Spinal cord (tissue), 10 donors: ENCODE results near the gene PEX7. TPM values are rescaled to one million over a fixed set of nuclear protein-coding genes. Genes with fewer than 3 reads are reported as not detected.
"Not testable (repeated sequence)": the region's sequence is repeated elsewhere in the genome, so short reads cannot be mapped to it uniquely, and the experiment has no call there.

Experiments used
- DNase-seq, 6 donors: peaks; one replicate each; pipeline versions ENCODE4 v3.0.0 to v3.0.0-alpha.2; 2013 to 2015; ENCODE audit warnings: low spot score in 6 of 6, low read depth in 4 of 6
- H3K27ac ChIP-seq: one replicate; pipeline ENCODE4 v1.5.1; 2013; ENCODE audit warnings: low read depth, low read length, control low read depth
- H3K27me3 ChIP-seq: one replicate; pipeline ENCODE4 v1.6.1; 2013; ENCODE audit warnings: low read length; ENCODE audit not compliant: control insufficient read depth, insufficient read depth
- H3K36me3 ChIP-seq: one replicate; pipeline ENCODE4 v1.6.1; 2013; ENCODE audit warnings: low read length; ENCODE audit not compliant: control insufficient read depth, insufficient read depth
- H3K4me1 ChIP-seq: one replicate; pipeline ENCODE4 v1.6.1; 2013; ENCODE audit warnings: low read length; ENCODE audit not compliant: control insufficient read depth, insufficient read depth
- H3K4me3 ChIP-seq: one replicate; pipeline ENCODE4 v1.5.1; 2013; ENCODE audit warnings: low read depth, low read length, control low read depth
- H3K9me3 ChIP-seq: one replicate; pipeline ENCODE4 v1.6.1; 2013; ENCODE audit warnings: low read length; ENCODE audit not compliant: control insufficient read depth, insufficient read depth
- WGBS: methylation state at CpG from one replicate; pipeline ENCODE4 v1.1.5; 2013; ENCODE audit warnings: missing lambda C conversion rate; ENCODE audit not compliant: insufficient coverage; 5-methylcytosine and 5-hydroxymethylcytosine counted together
- polyA plus RNA-seq, 2 donors: library from polyadenylated mRNA; unstranded; fragments of 120-200 nt; gene quantifications; one replicate each; pipeline ENCODE4 v1.2.1, GENCODE V29; 2013; ENCODE audit not compliant: insufficient read length in 2 of 2
- small RNA-seq: library from RNA; depleted of rRNA; stranded (forward); fragments of <200 nt; gene quantifications from one replicate; pipeline ENCODE3, GENCODE V24; 2014; ENCODE audit warnings: low replicate concordance
- total RNA-seq, 2 donors: library from RNA; depleted of rRNA in 1 of 2; stranded (reverse); fragments of 120-200 nt in 1 of 2; fragments of >200 nt in 1 of 2; gene quantifications; one replicate each; pipeline versions ENCODE4 v1.2.3 to v1.2.4, GENCODE V29; 2013 to 2014
- donor health status: healthy.

The PEX7 gene
- total and polyA plus RNA-seq, 4 donors: 8.3 to 10.4 (median 8.8) TPM

GRCh38 chr6:136958168-136958567 is 135.8 kb downstream of the PEX7 start:
- 72% methylated on average over 3 of the region's 5 CpGs for WGBS
- Histone ChIP-seq H3K27ac (no peak overlapping the region), H3K36me3 (no peaks in the 10 kb centered on the region), H3K4me3 (no peak overlapping the region), H3K27me3 (no peaks in the 10 kb centered on the region), H3K9me3 (no peaks in the 10 kb centered on the region), H3K4me1 (peaks cover 5% of the 10 kb centered on the region)
- no peak for DNase-seq

GRCh38 chr6:136959471-136959891 is 137.1 kb downstream of the PEX7 start:
- 39% methylated on average over 7 of the region's 14 CpGs for WGBS
- H3K27me3 ChIP-seq: no peaks in the 10 kb centered on the region
- H3K9me3 ChIP-seq: no peaks in the 10 kb centered on the region
- H3K36me3 ChIP-seq: no peaks in the 10 kb centered on the region
- DNase-seq: no peak
- H3K4me1 ChIP-seq: peaks cover 5% of the 10 kb centered on the region
- no peak overlapping the region for H3K27ac ChIP-seq
- no peak overlapping the region for H3K4me3 ChIP-seq

DNA sequence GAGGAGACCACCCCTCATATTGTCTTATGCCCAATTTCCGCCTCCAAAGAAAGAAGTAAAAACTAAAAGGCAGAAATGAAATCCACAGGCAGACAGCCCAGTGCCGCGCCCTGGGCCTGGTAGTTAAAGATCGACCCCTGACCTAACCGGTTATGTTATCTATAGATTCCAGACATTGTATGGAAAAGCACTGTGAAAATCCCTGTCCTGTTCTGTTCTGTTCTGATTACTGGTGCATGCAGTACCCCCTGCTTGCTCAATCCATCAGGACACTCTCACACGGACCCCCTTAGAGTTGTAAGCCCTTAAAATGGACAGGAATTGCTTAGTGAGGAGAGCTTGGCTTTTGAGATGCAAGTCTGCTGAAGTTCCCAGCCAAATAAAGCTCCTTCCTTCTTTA is 137.5 kb downstream of the PEX7 start:
- not testable (repeated sequence) for H3K27me3 ChIP-seq, H3K9me3 ChIP-seq, H3K4me1 ChIP-seq, DNase-seq, H3K4me3 ChIP-seq, H3K27ac ChIP-seq, H3K36me3 ChIP-seq
- WGBS: 0% methylated on average over 1 of the region's 6 CpGs

DNA sequence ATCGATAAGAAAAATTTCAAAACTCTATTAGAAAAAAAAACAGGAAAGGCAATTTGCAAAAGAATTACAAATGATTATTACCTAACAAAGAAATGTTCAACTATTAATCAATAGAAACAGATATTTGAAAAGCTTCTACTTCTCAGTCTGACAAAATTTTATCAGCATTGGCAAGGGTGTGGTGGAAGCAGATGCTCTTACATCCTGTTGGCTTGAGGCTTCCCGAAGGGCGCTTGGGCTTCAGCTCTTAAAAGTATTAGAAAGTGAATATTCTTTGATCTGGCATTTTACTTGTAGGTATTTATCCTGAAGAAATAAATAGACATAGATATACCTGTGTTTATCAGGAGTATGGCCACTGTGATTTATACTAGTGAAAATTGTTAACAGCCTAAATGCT is 138.4 kb downstream of the PEX7 start:
- DNase-seq: no peak
- H3K4me3 ChIP-seq: no peak overlapping the region
- H3K9me3 ChIP-seq: no peaks in the 10 kb centered on the region
- H3K27me3 ChIP-seq: no peaks in the 10 kb centered on the region
- peaks cover 5% of the 10 kb centered on the region for H3K4me1 ChIP-seq
- no peaks in the 10 kb centered on the region for H3K36me3 ChIP-seq
- WGBS: no CpG with 5 or more reads among the region's 3 CpGs
- H3K27ac ChIP-seq: no peak overlapping the region

DNA sequence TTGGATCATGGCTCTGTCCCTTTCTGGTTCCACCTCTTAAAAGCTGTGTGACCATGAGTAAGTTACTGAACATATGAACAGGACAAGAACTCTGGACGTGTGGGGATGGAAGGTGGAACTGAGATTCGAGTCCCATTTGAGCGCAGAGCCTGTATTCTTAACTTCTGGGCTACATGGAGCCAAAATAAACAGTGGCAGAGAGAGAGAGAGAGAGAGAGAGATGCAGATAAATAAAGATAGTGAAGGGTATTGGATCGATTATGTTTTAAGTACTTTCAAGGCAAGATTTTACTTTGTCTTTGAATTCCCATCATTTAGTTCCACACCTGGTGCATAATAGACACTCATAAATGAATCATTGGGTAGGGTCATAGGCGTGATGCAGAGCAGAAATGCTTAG is 139.5 kb downstream of the PEX7 start:
- DNase-seq: no peak
- H3K4me3 ChIP-seq: no peak overlapping the region
- H3K4me1 ChIP-seq: peaks cover 5% of the 10 kb centered on the region
- WGBS: 83% methylated on average over 3 of the region's 5 CpGs
- H3K27me3 ChIP-seq: no peaks in the 10 kb centered on the region
- H3K36me3 ChIP-seq: no peaks in the 10 kb centered on the region
- no peaks in the 10 kb centered on the region for H3K9me3 ChIP-seq
- no peak overlapping the region for H3K27ac ChIP-seq

GRCh38 chr6:136962661-136963060 is 140.3 kb downstream of the PEX7 start:
- Histone ChIP-seq H3K4me1 (no peaks in the 10 kb centered on the region), H3K27ac (no peak overlapping the region), H3K27me3 (no peaks in the 10 kb centered on the region), H3K9me3 (no peaks in the 10 kb centered on the region), H3K4me3 (no peak overlapping the region), H3K36me3 (no peaks in the 10 kb centered on the region)
- DNase-seq: peak in 4 of 6 donors; percentile 21 to 86 (median 51)
- WGBS: no CpG with 5 or more reads among the region's 4 CpGs

- Histone ChIP-seq H3K4me1 (no peaks in the 10 kb centered on the region), H3K27ac (no peak overlapping the region), H3K36me3 (no peaks in the 10 kb centered on the region), H3K27me3 (no peaks in the 10 kb centered on the region), H3K4me3 (no peak overlapping the region), H3K9me3 (no peaks in the 10 kb centered on the region)
- 33% methylated on average over 1 of the region's 2 CpGs for WGBS
- DNase-seq: peak in 1 of 6 donors; percentile 9
Observed at GRCh38 chr6:136963259-136963658, 140.9 kb downstream of the PEX7 start.

Small RNAs within 50 kb of the gene (small RNA-seq; reads per million reads assigned to genes)
- gene RF00019: not detected
- not detected for gene RF00443

Other genes starting within 250 kb of the PEX7 start
- gene MAP3K5, start 30.1 kb upstream of the PEX7 start, total RNA-seq: 10 to 100 TPM in 1 of 2 donors, 1 to 10 TPM in 1; 8.5 to 26.9 TPM
- 10 to 100 TPM in 1 of 2 donors, 1 to 10 TPM in 1; 8.5 to 10.9 TPM for gene MAP3K5, start 30.1 kb upstream of the PEX7 start, polyA plus RNA-seq
- gene SLC35D3, start 99.7 kb downstream of the PEX7 start, total RNA-seq: under 1 TPM; 0.33 to 0.99 TPM
- gene SLC35D3, start 99.7 kb downstream of the PEX7 start, polyA plus RNA-seq: under 1 TPM; 0.54 to 0.71 TPM
- 1 to 10 TPM in 1 of 2 donors, under 1 TPM in 1; 0.99 to 1.3 TPM for gene IL20RA, start 222.4 kb downstream of the PEX7 start, total RNA-seq
- gene IL20RA, start 222.4 kb downstream of the PEX7 start, polyA plus RNA-seq: 1 to 10 TPM; 1.1 to 1.7 TPM